HepG2 (cell line): Measurements from ENCODE around the gene ATRAID. TPM values are rescaled to one million over a fixed set of nuclear protein-coding genes. Genes with fewer than 3 reads are reported as not detected.

Experiments used
- ADNP ChIP-seq: sonication (generic); formaldehyde crosslinking; IDR thresholded peaks from 2 replicates; pipeline ENCODE4 v1.4.0; 2020; ENCODE audit warnings: missing genetic modification reagents
- DR1 ChIP-seq: sonication (generic); formaldehyde crosslinking; IDR thresholded peaks from 2 replicates; pipeline ENCODE4 v1.8.0; 2021; ENCODE audit warnings: mild to moderate bottlenecking, missing genetic modification reagents, inconsistent platforms
- FOSL2 ChIP-seq: sonication (generic); formaldehyde crosslinking; IDR thresholded peaks from 2 replicates; pipeline ENCODE4 v1.4.0; 2020; ENCODE audit warnings: missing genetic modification reagents
- HOXA7 ChIP-seq: sonication (generic); formaldehyde crosslinking; IDR thresholded peaks from 2 replicates; pipeline ENCODE4 v1.8.1; 2022; ENCODE audit warnings: mild to moderate bottlenecking, missing genetic modification reagents, moderate library complexity
- JARID2 ChIP-seq: sonication (generic); formaldehyde crosslinking; IDR thresholded peaks from 2 replicates; pipeline ENCODE4 v1.8.1; 2023; ENCODE audit warnings: missing genetic modification reagents, inconsistent platforms; ENCODE audit not compliant: insufficient replicate concordance
- LCORL ChIP-seq, 2 experiments: fragments of 450-650 bp in 1 of 2; sonication (generic) in 1 of 2; formaldehyde crosslinking in 1 of 2; IDR thresholded peaks; 2 replicates each; pipeline versions ENCODE4 v1.5.0 to v1.6.1; 2017 to 2020; ENCODE audit warnings: antibody characterized with exemption in 1 of 2, missing genetic modification reagents in 1 of 2
- NCOA5 ChIP-seq: sonication (generic); formaldehyde crosslinking; IDR thresholded peaks from 2 replicates; pipeline ENCODE4 v1.4.0; 2020; ENCODE audit warnings: missing genetic modification reagents
- NR1H2 ChIP-seq: sonication (generic); formaldehyde crosslinking; IDR thresholded peaks from 2 replicates; pipeline ENCODE4 v1.8.1; 2022; ENCODE audit warnings: low read depth, missing genetic modification reagents, borderline replicate concordance
- RARA ChIP-seq: IDR thresholded peaks from 2 replicates; pipeline ENCODE4 v1.6.1; 2016; ENCODE audit warnings: missing genetic modification reagents, missing compliant biosample characterization
- RCOR2 ChIP-seq: IDR thresholded peaks from 2 replicates; pipeline ENCODE4 v1.6.1; 2016; ENCODE audit warnings: missing biosample characterization, missing genetic modification reagents
- SMARCE1 ChIP-seq: fragments of 450-650 bp; IDR thresholded peaks from 2 replicates; pipeline ENCODE4 v1.6.1; 2017; ENCODE audit warnings: borderline replicate concordance
- THAP11 ChIP-seq: IDR thresholded peaks from 2 replicates; pipeline ENCODE4 v1.6.1; 2016; ENCODE audit warnings: missing biosample characterization, missing genetic modification reagents
- YEATS4 ChIP-seq: sonication (generic); formaldehyde crosslinking; IDR thresholded peaks from 2 replicates; pipeline ENCODE4 v1.4.0; 2020; ENCODE audit warnings: missing genetic modification reagents, borderline replicate concordance
- ZBTB8A ChIP-seq: sonication (generic); formaldehyde crosslinking; IDR thresholded peaks from 2 replicates; pipeline ENCODE4 v1.4.0; 2020; ENCODE audit warnings: mild to moderate bottlenecking, low read depth, missing genetic modification reagents, borderline replicate concordance
- ZNF292 ChIP-seq: sonication (generic); formaldehyde crosslinking; IDR thresholded peaks from 2 replicates; pipeline ENCODE4 v1.8.1; 2022; ENCODE audit warnings: mild to moderate bottlenecking, low read depth, missing genetic modification reagents, borderline replicate concordance
- ZNF331 ChIP-seq: sonication (generic); formaldehyde crosslinking; IDR thresholded peaks from 2 replicates; pipeline ENCODE4 v1.4.0; 2020; ENCODE audit warnings: missing genetic modification reagents
- ZNF350 ChIP-seq: sonication (generic); formaldehyde crosslinking; IDR thresholded peaks from 2 replicates; pipeline ENCODE4 v1.4.0; 2020; ENCODE audit warnings: mild to moderate bottlenecking, low read depth, missing genetic modification reagents, borderline replicate concordance
- ZNF382 ChIP-seq: sonication (generic); formaldehyde crosslinking; IDR thresholded peaks from 2 replicates; pipeline ENCODE4 v1.5.0; 2020; ENCODE audit warnings: missing genetic modification reagents, mild to moderate bottlenecking, borderline replicate concordance
- ZNF577 ChIP-seq: sonication (generic); formaldehyde crosslinking; IDR thresholded peaks from 2 replicates; pipeline ENCODE4 v1.4.0; 2020; ENCODE audit warnings: mild to moderate bottlenecking, low read depth, missing genetic modification reagents, borderline replicate concordance
- ZNF589 ChIP-seq: sonication (generic); formaldehyde crosslinking; conservative IDR thresholded peaks from 2 replicates; pipeline ENCODE4 v1.8.0; 2022; ENCODE audit warnings: mild to moderate bottlenecking, moderate library complexity, missing genetic modification reagents
- ZNF816 ChIP-seq: sonication (generic); formaldehyde crosslinking; IDR thresholded peaks from 2 replicates; pipeline ENCODE4 v1.8.0; 2022; ENCODE audit warnings: missing genetic modification reagents, mild to moderate bottlenecking, borderline replicate concordance
- polyA plus RNA-seq, 8 experiments: library from polyadenylated mRNA; depleted of rRNA in 3 of 8; stranded (reverse) in 7 of 8; unstranded in 1 of 8; fragments of >200 nt; fragmentation: Illumina TruSeq in 4 of 8; extraction: Trizol in 4 of 8; gene quantifications; 2 replicates each; pipeline versions ENCODE4 v1.2.1 to v1.2.3, GENCODE V29; 2011 to 2016; ENCODE audit warnings: low read depth in 4 of 8, missing spikeins in 1 of 8, mixed read lengths in 1 of 8; ENCODE audit not compliant: insufficient read depth in 1 of 8
- total RNA-seq, 5 experiments: library from RNA; depleted of rRNA; stranded (reverse); fragments of >200 nt; fragmentation: Illumina TruSeq; extraction: Trizol; gene quantifications; 2 replicates each; pipeline ENCODE4 v1.2.3, GENCODE V29; 2016; ENCODE audit warnings: low read depth in 1 of 5
- TF ChIP-seq, protein P1 (sequence below): sonication (generic); formaldehyde crosslinking; IDR thresholded peaks from 2 replicates; pipeline ENCODE4 v1.4.0; 2020; ENCODE audit warnings: missing genetic modification reagents
- TF ChIP-seq, protein P2 (sequence below): sonication (generic); formaldehyde crosslinking; IDR thresholded peaks from 2 replicates; pipeline ENCODE4 v1.4.0; 2020; ENCODE audit warnings: missing genetic modification reagents
- TF ChIP-seq, protein P3 (sequence below): sonication (generic); formaldehyde crosslinking; conservative IDR thresholded peaks from 2 replicates; pipeline ENCODE4 v1.8.0; 2022; ENCODE audit warnings: mild to moderate bottlenecking, moderate library complexity, missing genetic modification reagents

ATRAID gene
- total and polyA plus RNA-seq, 2 of the 13 experiments (the other 11 are each of a cell fraction or from before 2014, with no cell fraction given) = 207 to 382 TPM

DNA sequence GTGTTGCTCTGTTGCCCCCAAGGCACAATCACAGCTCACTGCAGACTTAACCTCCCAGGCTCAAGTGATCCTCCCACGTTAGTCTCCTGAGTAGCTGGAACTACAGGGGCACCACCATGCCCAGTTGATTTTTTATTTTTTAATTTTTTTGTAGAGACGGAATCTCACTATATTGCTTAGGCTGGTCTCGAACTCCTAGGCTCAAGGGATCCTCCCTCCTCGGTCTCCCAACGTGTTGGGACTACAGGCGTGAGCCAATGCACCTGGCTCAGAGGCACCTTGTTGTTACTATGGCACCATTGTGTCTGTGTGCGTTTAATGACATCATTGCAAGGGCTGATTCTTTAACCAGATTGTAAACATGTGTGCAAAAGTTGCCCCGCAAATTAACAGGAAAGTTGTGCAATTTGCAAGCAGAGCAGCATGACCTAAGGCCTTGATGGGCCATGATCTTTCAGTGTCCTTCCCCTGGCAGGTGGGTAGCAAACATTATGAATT, 40.4 kb upstream of the ATRAID start (continued):
- TF ChIP-seq, protein P1, sequence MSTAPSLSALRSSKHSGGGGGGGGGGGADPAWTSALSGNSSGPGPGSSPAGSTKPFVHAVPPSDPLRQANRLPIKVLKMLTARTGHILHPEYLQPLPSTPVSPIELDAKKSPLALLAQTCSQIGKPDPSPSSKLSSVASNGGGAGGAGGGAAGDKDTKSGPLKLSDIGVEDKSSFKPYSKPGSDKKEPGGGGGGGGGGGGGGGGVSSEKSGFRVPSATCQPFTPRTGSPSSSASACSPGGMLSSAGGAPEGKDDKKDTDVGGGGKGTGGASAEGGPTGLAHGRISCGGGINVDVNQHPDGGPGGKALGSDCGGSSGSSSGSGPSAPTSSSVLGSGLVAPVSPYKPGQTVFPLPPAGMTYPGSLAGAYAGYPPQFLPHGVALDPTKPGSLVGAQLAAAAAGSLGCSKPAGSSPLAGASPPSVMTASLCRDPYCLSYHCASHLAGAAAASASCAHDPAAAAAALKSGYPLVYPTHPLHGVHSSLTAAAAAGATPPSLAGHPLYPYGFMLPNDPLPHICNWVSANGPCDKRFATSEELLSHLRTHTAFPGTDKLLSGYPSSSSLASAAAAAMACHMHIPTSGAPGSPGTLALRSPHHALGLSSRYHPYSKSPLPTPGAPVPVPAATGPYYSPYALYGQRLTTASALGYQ (CRISPR knock-in tag) = peak; percentile 82; the same call in 1 of the 2 replicates
- peak; percentile 86 for TF ChIP-seq THAP11
- TF ChIP-seq, protein P2, sequence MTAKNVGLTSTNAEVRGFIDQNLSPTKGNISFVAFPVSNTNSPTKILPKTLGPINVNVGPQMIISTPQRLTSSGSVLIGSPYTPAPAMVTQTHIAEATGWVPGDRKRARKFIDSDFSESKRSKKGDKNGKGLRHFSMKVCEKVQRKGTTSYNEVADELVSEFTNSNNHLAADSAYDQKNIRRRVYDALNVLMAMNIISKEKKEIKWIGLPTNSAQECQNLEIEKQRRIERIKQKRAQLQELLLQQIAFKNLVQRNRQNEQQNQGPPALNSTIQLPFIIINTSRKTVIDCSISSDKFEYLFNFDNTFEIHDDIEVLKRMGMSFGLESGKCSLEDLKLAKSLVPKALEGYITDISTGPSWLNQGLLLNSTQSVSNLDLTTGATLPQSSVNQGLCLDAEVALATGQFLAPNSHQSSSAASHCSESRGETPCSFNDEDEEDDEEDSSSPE (CRISPR knock-in tag) = peak; percentile 57
- no peak for TF ChIP-seq HOXA7 (CRISPR knock-in tag)
- TF ChIP-seq ZNF331 (CRISPR knock-in tag) = peak; percentile 91; the same call in 1 of the 2 replicates
- TF ChIP-seq LCORL (IDR thresholded peaks at IDR 0.05) = no peak
- TF ChIP-seq LCORL (CRISPR knock-in tag; IDR thresholded peaks at IDR 0.05) = peak; percentile 92
- TF ChIP-seq NR1H2 (CRISPR knock-in tag) = no peak
- TF ChIP-seq, protein P3, sequence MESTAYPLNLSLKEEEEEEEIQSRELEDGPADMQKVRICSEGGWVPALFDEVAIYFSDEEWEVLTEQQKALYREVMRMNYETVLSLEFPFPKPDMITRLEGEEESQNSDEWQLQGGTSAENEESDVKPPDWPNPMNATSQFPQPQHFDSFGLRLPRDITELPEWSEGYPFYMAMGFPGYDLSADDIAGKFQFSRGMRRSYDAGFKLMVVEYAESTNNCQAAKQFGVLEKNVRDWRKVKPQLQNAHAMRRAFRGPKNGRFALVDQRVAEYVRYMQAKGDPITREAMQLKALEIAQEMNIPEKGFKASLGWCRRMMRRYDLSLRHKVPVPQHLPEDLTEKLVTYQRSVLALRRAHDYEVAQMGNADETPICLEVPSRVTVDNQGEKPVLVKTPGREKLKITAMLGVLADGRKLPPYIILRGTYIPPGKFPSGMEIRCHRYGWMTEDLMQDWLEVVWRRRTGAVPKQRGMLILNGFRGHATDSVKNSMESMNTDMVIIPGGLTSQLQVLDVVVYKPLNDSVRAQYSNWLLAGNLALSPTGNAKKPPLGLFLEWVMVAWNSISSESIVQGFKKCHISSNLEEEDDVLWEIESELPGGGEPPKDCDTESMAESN (CRISPR knock-in tag) = no peak
- peak; percentile 91 for TF ChIP-seq FOSL2 (CRISPR knock-in tag)
- TF ChIP-seq RARA (CRISPR knock-in tag) = peak; percentile 97
- peak; percentile 97 for TF ChIP-seq RCOR2
- TF ChIP-seq ZNF382 = no peak
- no peak for TF ChIP-seq NCOA5
- peak; percentile 72; the same call in 1 of the 2 replicates for TF ChIP-seq ZNF350 (CRISPR knock-in tag)
- no peak for TF ChIP-seq ZNF577 (CRISPR knock-in tag)
- no peak for TF ChIP-seq DR1
- no peak for TF ChIP-seq JARID2 (CRISPR knock-in tag)
- TF ChIP-seq ADNP = peak; percentile 91; the same call in 1 of the 2 replicates
- TF ChIP-seq ZBTB8A (CRISPR knock-in tag) = peak; percentile 95; the same call in 1 of the 2 replicates
- peak; percentile 73; the same call in 1 of the 2 replicates for TF ChIP-seq ZNF816
- peak; percentile 59; the same call in 1 of the 2 replicates for TF ChIP-seq YEATS4 (CRISPR knock-in tag)
- no peak for TF ChIP-seq SMARCE1
- TF ChIP-seq ZNF589 (CRISPR knock-in tag) = 0 out of 2 replicates have a peak, but pooled peaks have one; percentile 48
- no peak; the same call in 1 of the 2 replicates for TF ChIP-seq ZNF292
